ENCODE data around the gene HK1.
"Not testable (repeated sequence)": the region's sequence is repeated elsewhere in the genome, so short reads cannot be mapped to it uniquely, and the experiment has no call there.

HK1 gene

GRCh38 chr10:69259547-69260243 is 18.6 kb upstream of the HK1 start:
- no peak for DNase-seq

GRCh38 chr10:69261184-69261583 is 17.1 kb upstream of the HK1 start:
- DNase-seq = no peak

GRCh38 chr10:69262292-69262751 is 16.0 kb upstream of the HK1 start:
- DNase-seq = no peak

GRCh38 chr10:69265521-69265920 is 12.8 kb upstream of the HK1 start:
- DNase-seq = no peak

GRCh38 chr10:69268761-69269416 is 9.4 kb upstream of the HK1 start:
- no peak for DNase-seq

- no peak for DNase-seq
Observed at GRCh38 chr10:69269761-69270160, 8.5 kb upstream of the HK1 start.

- no peak for DNase-seq
Observed at GRCh38 chr10:69270990-69271389, 7.3 kb upstream of the HK1 start.

GRCh38 chr10:69272624-69273023 is 5.7 kb upstream of the HK1 start:
- DNase-seq = no peak

GRCh38 chr10:69275444-69275843 is 2.9 kb upstream of the HK1 start:
- no peak for DNase-seq

- no peak for DNase-seq
Observed at GRCh38 chr10:69276503-69276902, 1.8 kb upstream of the HK1 start.

GRCh38 chr10:69279110-69279509 is 814 bp downstream of the HK1 start:
- DNase-seq = no peak

GRCh38 chr10:69281507-69282413 is 3.5 kb downstream of the HK1 start:
- no peak for DNase-seq

- not testable (repeated sequence) for DNase-seq
Observed at GRCh38 chr10:69284402-69284801, 6.1 kb downstream of the HK1 start.

- no peak for DNase-seq
Observed at GRCh38 chr10:69285699-69286098, 7.4 kb downstream of the HK1 start.

- DNase-seq = peak; percentile 2
Observed at GRCh38 chr10:69287181-69287580, 8.9 kb downstream of the HK1 start.

GRCh38 chr10:69290993-69291392 is 12.7 kb downstream of the HK1 start:
- no peak for DNase-seq

GRCh38 chr10:69292459-69292858 is 14.2 kb downstream of the HK1 start:
- DNase-seq = no peak

GRCh38 chr10:69295027-69295636 is 16.8 kb downstream of the HK1 start:
- DNase-seq = no peak

GRCh38 chr10:69303632-69304051 is 25.3 kb downstream of the HK1 start:
- no peak for DNase-seq

GRCh38 chr10:69306421-69306820 is 28.1 kb downstream of the HK1 start:
- DNase-seq = no peak

- no peak for DNase-seq
Observed at GRCh38 chr10:69307434-69307833, 29.1 kb downstream of the HK1 start.

GRCh38 chr10:69308304-69308703 is 30.0 kb downstream of the HK1 start:
- not testable (repeated sequence) for DNase-seq

GRCh38 chr10:69311309-69311708 is 33.0 kb downstream of the HK1 start:
- DNase-seq = no peak
